ENCODE results near the gene TFDP2. TPM values are rescaled to one million over a fixed set of nuclear protein-coding genes. Genes with fewer than 3 reads are reported as not detected.
"Not testable (repeated sequence)": the region's sequence is repeated elsewhere in the genome, so short reads cannot be mapped to it uniquely, and the experiment has no call there.

TFDP2 gene
- total and polyA plus RNA-seq, 7 experiments from 2014 or later: 23.7 to 44.7 (median 40.6) TPM

GRCh38 chr3:142149673-142149992 is 289 bp upstream of the TFDP2 start:
- H3K27ac Mint-ChIP-seq: peak overlapping the region; percentile 57 to 93 (median 85)
- Histone ChIP-seq H3K36me3 (ENCODE audit: control insufficient read depth in 2 of 3, insufficient read depth in 3 of 3, low read length in 3 of 3) (no peaks in the 10 kb centered on the region), H3K9me3 (ENCODE audit: control insufficient read depth in 2 of 3, low read length in 3 of 3) (no peaks in the 10 kb centered on the region), H3K27me3 (ENCODE audit: control insufficient read depth in 2 of 2, insufficient read depth in 2 of 2, low read length in 2 of 2) (no peaks in the 10 kb centered on the region), H3K27ac (ENCODE audit: low read depth, low read length) (peak overlapping the region; percentile 78), H3K4me3 (ENCODE audit: low read length) (peak overlapping the region; percentile 81), H3K4me1 (ENCODE audit: control insufficient read depth in 2 of 2, insufficient read depth in 2 of 2, low read length in 2 of 2) (peaks cover 0 to 13% of the 10 kb centered on the region in 2 donors)
- CTCF ChIA-PET: no interaction called here
- H3K36me3 Mint-ChIP-seq: peaks cover 0 to 1% (median 0%) of the 10 kb centered on the region in 5 donors
- DNase-seq: no peak
- no peak for ATAC-seq
- H3K4me1 Mint-ChIP-seq: peaks cover 23 to 39% (median 31%) of the 10 kb centered on the region in 7 donors
- H3K4me3 Mint-ChIP-seq: peak overlapping the region; percentile 85 to 94 (median 90)
- peaks cover 0 to 16% (median 0%) of the 10 kb centered on the region in 5 donors for H3K27me3 Mint-ChIP-seq
- POLR2A ChIA-PET: interaction anchor here (1.7 kb wide), 1 partner anchor 21 kb away, joined by 4 read pairs; no protein-coding TSS in a partner anchor
- H3K9me3 Mint-ChIP-seq: no peaks in the 10 kb centered on the region
- intact Hi-C loops (cut with micrococcal nuclease): loop anchor here (1.0 to 5.0 kb wide), 15 partner anchors 76 to 1823 kb away; partner anchors contain the start of genes ATP1B3 (in 2 of the 2), ATR (in 2 of the 2), DIPK2A (in 2 of the 2) and GK5 (in 2 of the 2)

- Histone ChIP-seq H3K27ac (ENCODE audit: low read depth, low read length) (peak overlapping the region; percentile 78), H3K9me3 (ENCODE audit: control insufficient read depth in 2 of 3, low read length in 3 of 3) (no peaks in the 10 kb centered on the region), H3K4me1 (ENCODE audit: control insufficient read depth in 2 of 2, insufficient read depth in 2 of 2, low read length in 2 of 2) (peaks cover 0 to 13% of the 10 kb centered on the region in 2 donors), H3K4me3 (ENCODE audit: low read length) (peak overlapping the region; percentile 81), H3K27me3 (ENCODE audit: control insufficient read depth in 2 of 2, insufficient read depth in 2 of 2, low read length in 2 of 2) (no peaks in the 10 kb centered on the region), H3K36me3 (ENCODE audit: control insufficient read depth in 2 of 3, insufficient read depth in 3 of 3, low read length in 3 of 3) (no peaks in the 10 kb centered on the region)
- Mint-ChIP-seq H3K4me3 (peak overlapping the region; percentile 85 to 96 (median 91)), H3K9me3 (no peaks in the 10 kb centered on the region), H3K27me3 (peaks cover 0 to 16% (median 0%) of the 10 kb centered on the region in 5 donors), H3K36me3 (peaks cover 0 to 7% (median 2%) of the 10 kb centered on the region in 5 donors), H3K4me1 (peaks cover 24 to 43% (median 32%) of the 10 kb centered on the region in 7 donors), H3K27ac (peak overlapping the region; percentile 27 to 95 (median 82))
- intact Hi-C loops (cut with micrococcal nuclease): loop anchor here (2.0 to 5.0 kb wide), 9 partner anchors 271 to 1824 kb away; partner anchors contain the start of genes ATP1B3 (in 2 of the 2), XRN1 (in 2 of the 2), ATR (in 1 of the 2) and DIPK2A (in 1 of the 2)
- ChIA-PET CTCF (interaction anchor here (0.6 to 0.7 kb wide), 2 partner anchors 27 to 122 kb away, joined by 4 to 5 read pairs; no protein-coding TSS in a partner anchor), POLR2A (no interaction called here)
- DNase-seq: no peak
- ATAC-seq: no peak
These were observed 1.1 kb downstream of the TFDP2 start for GRCh38 chr3:142148044-142148791.

- H3K36me3 ChIP-seq (ENCODE audit: control insufficient read depth in 2 of 3, insufficient read depth in 3 of 3, low read length in 3 of 3); H3K4me3 ChIP-seq (ENCODE audit: low read length); DNase-seq; H3K27me3 Mint-ChIP-seq; intact Hi-C loops (cut with micrococcal nuclease); H3K9me3 Mint-ChIP-seq; H3K27ac ChIP-seq (ENCODE audit: low read depth, low read length); H3K27ac Mint-ChIP-seq; H3K9me3 ChIP-seq (ENCODE audit: control insufficient read depth in 2 of 3, low read length in 3 of 3); H3K27me3 ChIP-seq (ENCODE audit: control insufficient read depth in 2 of 2, insufficient read depth in 2 of 2, low read length in 2 of 2); POLR2A ChIA-PET; CTCF ChIA-PET; ATAC-seq: not testable (repeated sequence)
- peak overlapping the region in 2 of 10 donors; percentile 10 to 52 for H3K4me3 Mint-ChIP-seq
- peaks cover 0 to 13% of the 10 kb centered on the region in 2 donors for H3K4me1 ChIP-seq (ENCODE audit: control insufficient read depth in 2 of 2, insufficient read depth in 2 of 2, low read length in 2 of 2)
- peaks cover 21 to 53% (median 37%) of the 10 kb centered on the region in 7 donors for H3K4me1 Mint-ChIP-seq
- H3K36me3 Mint-ChIP-seq: peaks cover 7 to 28% (median 18%) of the 10 kb centered on the region in 5 donors
These were observed 4.8 kb downstream of the TFDP2 start for GRCh38 chr3:142144587-142144986.

- H3K9me3 Mint-ChIP-seq; POLR2A ChIA-PET; ATAC-seq; H3K36me3 ChIP-seq (ENCODE audit: control insufficient read depth in 2 of 3, insufficient read depth in 3 of 3, low read length in 3 of 3); H3K9me3 ChIP-seq (ENCODE audit: control insufficient read depth in 2 of 3, low read length in 3 of 3); DNase-seq; H3K27me3 Mint-ChIP-seq; H3K4me3 Mint-ChIP-seq; H3K27ac Mint-ChIP-seq; H3K27ac ChIP-seq (ENCODE audit: low read depth, low read length); intact Hi-C loops (cut with micrococcal nuclease); H3K4me3 ChIP-seq (ENCODE audit: low read length); H3K4me1 ChIP-seq (ENCODE audit: control insufficient read depth in 2 of 2, insufficient read depth in 2 of 2, low read length in 2 of 2); CTCF ChIA-PET; H3K27me3 ChIP-seq (ENCODE audit: control insufficient read depth in 2 of 2, insufficient read depth in 2 of 2, low read length in 2 of 2): not testable (repeated sequence)
- Mint-ChIP-seq H3K36me3 (peaks cover 7 to 47% (median 19%) of the 10 kb centered on the region in 5 donors), H3K4me1 (peaks cover 2 to 48% (median 14%) of the 10 kb centered on the region in 7 donors)
These were observed 8.6 kb downstream of the TFDP2 start for GRCh38 chr3:142140608-142141285.

GRCh38 chr3:142137089-142137488 is 12.3 kb downstream of the TFDP2 start:
- H3K9me3 ChIP-seq (ENCODE audit: control insufficient read depth in 2 of 3, low read length in 3 of 3); H3K4me3 Mint-ChIP-seq; H3K9me3 Mint-ChIP-seq; H3K27me3 Mint-ChIP-seq; POLR2A ChIA-PET; CTCF ChIA-PET; H3K4me3 ChIP-seq (ENCODE audit: low read length); H3K27ac Mint-ChIP-seq; H3K27ac ChIP-seq (ENCODE audit: low read depth, low read length); H3K36me3 ChIP-seq (ENCODE audit: control insufficient read depth in 2 of 3, insufficient read depth in 3 of 3, low read length in 3 of 3); H3K4me1 ChIP-seq (ENCODE audit: control insufficient read depth in 2 of 2, insufficient read depth in 2 of 2, low read length in 2 of 2); intact Hi-C loops (cut with micrococcal nuclease); ATAC-seq; H3K27me3 ChIP-seq (ENCODE audit: control insufficient read depth in 2 of 2, insufficient read depth in 2 of 2, low read length in 2 of 2); DNase-seq: not testable (repeated sequence)
- Mint-ChIP-seq H3K4me1 (peaks cover 0 to 37% (median 3%) of the 10 kb centered on the region in 7 donors), H3K36me3 (peaks cover 0 to 35% (median 15%) of the 10 kb centered on the region in 5 donors)

- CTCF ChIA-PET: interaction anchor here (0.6 to 0.7 kb wide), 2 partner anchors 12 to 688 kb away, joined by 3 read pairs; no protein-coding TSS in a partner anchor
- intact Hi-C loops (cut with micrococcal nuclease): no loop called here
- Histone ChIP-seq H3K4me3 (ENCODE audit: low read length) (no peak overlapping the region), H3K27ac (ENCODE audit: low read depth, low read length) (no peak overlapping the region), H3K27me3 (ENCODE audit: control insufficient read depth in 2 of 2, insufficient read depth in 2 of 2, low read length in 2 of 2) (no peaks in the 10 kb centered on the region), H3K36me3 (ENCODE audit: control insufficient read depth in 2 of 3, insufficient read depth in 3 of 3, low read length in 3 of 3) (no peaks in the 10 kb centered on the region), H3K9me3 (ENCODE audit: control insufficient read depth in 2 of 3, low read length in 3 of 3) (no peaks in the 10 kb centered on the region), H3K4me1 (ENCODE audit: control insufficient read depth in 2 of 2, insufficient read depth in 2 of 2, low read length in 2 of 2) (no peaks in the 10 kb centered on the region)
- ATAC-seq: no peak
- Mint-ChIP-seq H3K4me3 (no peak overlapping the region), H3K36me3 (peaks cover 0 to 34% (median 12%) of the 10 kb centered on the region in 5 donors), H3K4me1 (peaks cover 0 to 33% (median 6%) of the 10 kb centered on the region in 7 donors), H3K27ac (no peak overlapping the region), H3K9me3 (peaks cover 0 to 5% (median 0%) of the 10 kb centered on the region in 11 donors), H3K27me3 (no peaks in the 10 kb centered on the region)
- no peak for DNase-seq
- POLR2A ChIA-PET: no interaction called here
These were observed 14.5 kb downstream of the TFDP2 start for GRCh38 chr3:142134799-142135325.
